ENCODE measurements around the gene PTPRE. TPM values are rescaled to one million over a fixed set of nuclear protein-coding genes. Genes with fewer than 3 reads are reported as not detected.

The PTPRE gene
- total RNA-seq, 1 donor from 2014 or later: 3.6 TPM

GRCh38 chr10:128013626-128014025 lies 106.7 kb downstream of the PTPRE start:
- TF ChIP-seq CTCF (conservative IDR thresholded peaks at IDR 0.05): no peak
- H3K9me3 Mint-ChIP-seq: no peaks in the 10 kb centered on the region
- H3K4me1 Mint-ChIP-seq (ENCODE audit: unreplicated experiment): peaks cover 17% of the 10 kb centered on the region

GRCh38 chr10:128014236-128014635 lies 107.3 kb downstream of the PTPRE start:
- Mint-ChIP-seq H3K27me3 (peaks cover 30% of the 10 kb centered on the region), H3K27ac (no peak overlapping the region), H3K36me3 (no peaks in the 10 kb centered on the region), H3K4me3 (no peak overlapping the region), H3K9me3 (no peaks in the 10 kb centered on the region), H3K4me1 (ENCODE audit: unreplicated experiment) (peaks cover 15% of the 10 kb centered on the region)
- no peak for TF ChIP-seq CTCF (conservative IDR thresholded peaks at IDR 0.05)
- no peak for DNase-seq (ENCODE audit: extremely low spot score, unreplicated experiment)

More at GRCh38 chr10:128013626-128014025, 106.7 kb downstream of the PTPRE start:
- Mint-ChIP-seq H3K4me3 (no peak overlapping the region), H3K36me3 (no peaks in the 10 kb centered on the region), H3K27ac (no peak overlapping the region), H3K27me3 (peaks cover 30% of the 10 kb centered on the region)
- DNase-seq (ENCODE audit: extremely low spot score, unreplicated experiment): no peak

GRCh38 chr10:128016423-128017060 lies 109.6 kb downstream of the PTPRE start:
- Mint-ChIP-seq H3K4me3 (no peak overlapping the region), H3K36me3 (no peaks in the 10 kb centered on the region), H3K4me1 (ENCODE audit: unreplicated experiment) (peaks cover 5% of the 10 kb centered on the region), H3K27ac (no peak overlapping the region), H3K27me3 (peaks cover 15% of the 10 kb centered on the region), H3K9me3 (no peaks in the 10 kb centered on the region)
- DNase-seq (ENCODE audit: extremely low spot score, unreplicated experiment): no peak
- no peak for TF ChIP-seq CTCF (conservative IDR thresholded peaks at IDR 0.05)

- H3K27ac Mint-ChIP-seq: no peak overlapping the region
- DNase-seq (ENCODE audit: extremely low spot score, unreplicated experiment): no peak
- no peak for TF ChIP-seq CTCF (conservative IDR thresholded peaks at IDR 0.05)
- H3K4me1 Mint-ChIP-seq (ENCODE audit: unreplicated experiment): peaks cover 5% of the 10 kb centered on the region
- peaks cover 15% of the 10 kb centered on the region for H3K27me3 Mint-ChIP-seq
- H3K9me3 Mint-ChIP-seq: no peaks in the 10 kb centered on the region
- no peaks in the 10 kb centered on the region for H3K36me3 Mint-ChIP-seq
- H3K4me3 Mint-ChIP-seq: no peak overlapping the region
These were observed 110.9 kb downstream of the PTPRE start for GRCh38 chr10:128017822-128018221.

GRCh38 chr10:128018236-128018635 lies 111.3 kb downstream of the PTPRE start:
- no peak overlapping the region for H3K27ac Mint-ChIP-seq
- H3K27me3 Mint-ChIP-seq: peaks cover 12% of the 10 kb centered on the region
- no peak overlapping the region for H3K4me3 Mint-ChIP-seq
- TF ChIP-seq CTCF (conservative IDR thresholded peaks at IDR 0.05): no peak
- DNase-seq (ENCODE audit: extremely low spot score, unreplicated experiment): no peak
- H3K4me1 Mint-ChIP-seq (ENCODE audit: unreplicated experiment): peaks cover 5% of the 10 kb centered on the region
- no peaks in the 10 kb centered on the region for H3K9me3 Mint-ChIP-seq
- no peaks in the 10 kb centered on the region for H3K36me3 Mint-ChIP-seq

Measured in type B pancreatic cell (in vitro differentiated cells).